Thymus (tissue), 11 donors: ENCODE measurements around the gene POC1A. TPM values are rescaled to one million over a fixed set of nuclear protein-coding genes. Genes with fewer than 3 reads are reported as not detected.

Source experiments
- DNase-seq, 9 donors: peaks; one replicate each; pipeline ENCODE4 v3.0.0-alpha.2; 2013; ENCODE audit warnings: low spot score in 9 of 9, low read depth in 6 of 9, missing footprints in 1 of 9
- H3K27ac ChIP-seq, 2 donors: one replicate each; pipeline ENCODE4 v1.5.1; 2013; ENCODE audit warnings: control low read depth in 1 of 2, low read depth in 1 of 2, low read length in 1 of 2, mild to moderate bottlenecking in 1 of 2, moderate library complexity in 1 of 2
- H3K27me3 ChIP-seq, 2 donors: one replicate each; pipeline ENCODE4 v1.5.1; 2013; ENCODE audit warnings: low read length in 1 of 2; ENCODE audit not compliant: control insufficient read depth in 2 of 2, insufficient read depth in 1 of 2
- H3K36me3 ChIP-seq, 2 donors: one replicate each; pipeline ENCODE4 v1.5.1; 2013; ENCODE audit warnings: low read length in 1 of 2, mild to moderate bottlenecking in 1 of 2, moderate library complexity in 1 of 2; ENCODE audit not compliant: control insufficient read depth in 2 of 2, insufficient read depth in 2 of 2
- H3K4me1 ChIP-seq, 2 donors: one replicate each; pipeline ENCODE4 v1.5.1; 2013; ENCODE audit warnings: low read length in 2 of 2; ENCODE audit not compliant: control insufficient read depth in 2 of 2, insufficient read depth in 2 of 2
- H3K4me3 ChIP-seq, 2 donors: one replicate each; pipeline ENCODE4 v1.5.1; 2013; ENCODE audit warnings: low read length in 2 of 2, control low read depth in 1 of 2, mild to moderate bottlenecking in 1 of 2
- H3K9me3 ChIP-seq, 2 donors: one replicate each; pipeline ENCODE4 v1.5.1; 2013; ENCODE audit warnings: low read length in 1 of 2, mild to moderate bottlenecking in 1 of 2; ENCODE audit not compliant: control insufficient read depth in 2 of 2, insufficient read depth in 1 of 2
- WGBS: extraction: QIAGEN DNeasy Blood & Tissue Kit; methylation state at CpG from one replicate; pipeline ENCODE4 v1.1.7; 2013; 5-methylcytosine and 5-hydroxymethylcytosine counted together
- polyA plus RNA-seq: library from polyadenylated mRNA; stranded (reverse); fragments of 200-250 nt; gene quantifications from one replicate; pipeline ENCODE4 v1.2.3, GENCODE V29; 2013
- total RNA-seq: library from RNA; stranded (reverse); fragments of 120-200 nt; gene quantifications from one replicate; pipeline ENCODE4 v1.2.4, GENCODE V29; 2013
- donor health status: healthy.

The POC1A gene
- total and polyA plus RNA-seq, 2 donors, result 2.6 to 12.3 TPM

DNA sequence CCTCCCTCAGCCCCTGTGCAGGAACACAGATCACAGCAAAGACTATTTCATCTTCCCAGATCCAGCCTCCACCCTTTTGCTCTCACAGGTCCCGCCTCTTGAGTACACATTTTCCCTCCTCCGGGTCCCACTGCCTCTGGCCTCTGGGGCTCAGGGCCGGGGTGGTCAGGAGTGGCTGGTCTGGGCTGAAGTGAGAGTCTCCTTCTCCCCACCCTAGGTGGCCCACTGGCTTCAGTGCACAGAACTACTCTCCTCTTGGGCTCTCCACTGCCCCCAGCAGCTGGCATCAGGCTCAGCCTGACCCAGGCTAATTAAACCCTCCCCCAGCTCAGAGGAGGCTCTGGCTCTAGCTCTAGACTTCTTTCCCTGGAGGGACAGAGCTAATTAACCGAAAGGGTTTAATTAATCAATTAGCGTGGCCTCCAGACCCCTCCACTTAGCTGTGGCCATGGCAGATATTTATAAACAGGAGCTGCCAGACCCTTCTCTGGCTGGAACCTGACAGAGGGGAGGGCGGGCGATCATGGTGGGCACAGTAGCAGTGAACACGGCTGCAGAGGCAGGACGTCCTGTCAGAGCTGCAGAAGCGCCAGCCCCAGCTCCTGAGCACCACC, 113.0 kb downstream of the POC1A start:
- WGBS, result 91% methylated on average over 10 of the region's 10 CpGs
- H3K27ac ChIP-seq, result no peak overlapping the region
- H3K4me3 ChIP-seq, result no peak overlapping the region
- H3K27me3 ChIP-seq, result peaks cover 0 to 2% of the 10 kb centered on the region in 2 donors
- DNase-seq, result no peak
- no peaks in the 10 kb centered on the region for H3K36me3 ChIP-seq
- no peaks in the 10 kb centered on the region for H3K9me3 ChIP-seq
- H3K4me1 ChIP-seq, result no peaks in the 10 kb centered on the region

DNA sequence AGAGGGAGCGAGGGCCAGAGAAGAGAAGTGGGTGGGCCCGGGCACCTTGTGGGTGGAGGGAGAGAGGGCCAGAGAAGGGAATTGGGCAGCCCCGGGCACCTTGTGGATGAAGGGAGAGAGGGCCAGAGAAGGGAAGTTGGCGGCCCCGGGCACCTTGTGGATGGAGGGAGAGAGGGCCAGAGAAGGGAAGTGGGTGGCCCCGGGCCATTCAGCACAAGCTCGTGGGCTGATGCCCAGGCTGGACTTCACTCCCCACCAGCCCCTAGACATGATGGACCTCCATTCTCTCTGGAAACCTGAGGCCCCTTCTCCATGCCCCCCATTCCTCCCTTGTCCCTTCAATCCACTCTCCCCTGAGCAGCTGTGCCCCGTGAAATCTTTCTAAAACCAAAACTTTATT, 113.6 kb downstream of the POC1A start:
- no peak for DNase-seq
- H3K4me1 ChIP-seq, result no peaks in the 10 kb centered on the region
- H3K4me3 ChIP-seq, result no peak overlapping the region
- no peaks in the 10 kb centered on the region for H3K9me3 ChIP-seq
- 91% methylated on average over 8 of the region's 8 CpGs for WGBS
- no peak overlapping the region for H3K27ac ChIP-seq
- H3K36me3 ChIP-seq, result no peaks in the 10 kb centered on the region
- peaks cover 0 to 2% of the 10 kb centered on the region in 2 donors for H3K27me3 ChIP-seq

DNA sequence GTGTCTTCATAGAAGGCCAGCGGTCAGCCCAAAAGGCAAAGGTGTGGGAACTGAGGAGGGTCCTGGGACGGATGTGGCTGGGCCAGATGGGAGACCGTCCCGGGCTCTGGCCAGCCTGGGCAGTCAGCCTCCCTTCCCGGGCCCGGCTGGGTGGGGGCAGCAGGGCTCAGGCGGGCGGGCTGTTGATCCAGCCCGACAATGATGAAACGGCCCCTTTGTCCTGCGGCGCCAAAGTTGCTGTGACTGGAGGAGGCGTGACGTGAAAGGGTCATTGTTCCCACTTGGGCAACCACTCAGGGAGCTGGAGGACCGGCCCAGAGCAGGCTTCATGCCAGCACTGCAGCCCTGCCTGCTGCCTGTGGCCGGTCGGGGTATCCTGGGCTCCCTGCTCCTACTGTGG, 114.4 kb downstream of the POC1A start:
- Histone ChIP-seq H3K27me3 (peaks cover 0 to 2% of the 10 kb centered on the region in 2 donors), H3K36me3 (no peaks in the 10 kb centered on the region), H3K27ac (no peak overlapping the region), H3K4me3 (no peak overlapping the region), H3K4me1 (no peaks in the 10 kb centered on the region), H3K9me3 (no peaks in the 10 kb centered on the region)
- no peak for DNase-seq
- 93% methylated on average over 17 of the region's 17 CpGs for WGBS

DNA sequence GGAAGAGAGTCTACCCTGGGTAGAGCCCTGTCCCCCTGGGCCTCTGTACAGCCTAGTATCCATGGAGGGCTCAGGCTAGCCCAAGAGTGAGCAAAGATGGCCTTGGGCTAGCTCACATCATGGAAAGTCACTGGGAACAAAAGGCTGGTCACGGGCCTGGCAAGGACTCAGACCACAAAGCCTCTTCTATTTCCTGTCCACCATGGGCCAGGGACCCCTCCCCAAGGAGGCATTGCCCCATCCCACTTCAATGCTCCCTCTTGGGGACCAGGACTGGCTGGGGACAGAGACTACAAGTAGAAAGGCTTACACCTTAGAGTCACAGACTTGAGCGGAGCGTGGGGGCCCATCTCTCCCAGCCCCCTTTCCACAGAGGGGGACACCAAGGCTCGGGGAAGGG, 114.8 kb downstream of the POC1A start:
- Histone ChIP-seq H3K4me1 (no peaks in the 10 kb centered on the region), H3K27me3 (peaks cover 0 to 2% of the 10 kb centered on the region in 2 donors), H3K27ac (no peak overlapping the region), H3K36me3 (no peaks in the 10 kb centered on the region), H3K9me3 (no peaks in the 10 kb centered on the region), H3K4me3 (no peak overlapping the region)
- WGBS, result 96% methylated on average over 4 of the region's 4 CpGs
- DNase-seq, result no peak

DNA sequence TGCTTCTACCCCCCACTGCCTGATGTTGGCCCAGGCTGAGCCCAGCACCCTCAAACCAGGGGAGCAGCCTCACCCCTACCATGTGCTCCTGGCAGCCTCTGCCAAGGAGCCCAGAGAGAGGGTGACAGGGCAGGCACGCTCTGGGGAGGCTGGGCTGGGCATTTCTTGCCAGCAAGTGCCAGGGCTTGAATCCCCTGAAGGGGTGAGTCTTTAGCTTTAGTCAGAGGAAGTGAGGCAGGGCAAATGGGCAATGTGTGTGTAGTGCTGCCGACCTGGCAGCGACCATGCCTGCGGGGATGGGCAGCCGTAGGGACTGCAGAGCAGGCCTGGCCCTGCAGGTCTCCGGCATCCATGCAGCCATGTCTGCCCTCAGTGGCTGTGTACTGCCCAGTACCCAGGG, 116.0 kb downstream of the POC1A start:
- Histone ChIP-seq H3K4me3 (no peak overlapping the region), H3K27ac (no peak overlapping the region), H3K36me3 (no peaks in the 10 kb centered on the region), H3K9me3 (no peaks in the 10 kb centered on the region), H3K27me3 (peaks cover 0 to 2% of the 10 kb centered on the region in 2 donors), H3K4me1 (no peaks in the 10 kb centered on the region)
- DNase-seq, result no peak
- WGBS, result 95% methylated on average over 6 of the region's 6 CpGs

DNA sequence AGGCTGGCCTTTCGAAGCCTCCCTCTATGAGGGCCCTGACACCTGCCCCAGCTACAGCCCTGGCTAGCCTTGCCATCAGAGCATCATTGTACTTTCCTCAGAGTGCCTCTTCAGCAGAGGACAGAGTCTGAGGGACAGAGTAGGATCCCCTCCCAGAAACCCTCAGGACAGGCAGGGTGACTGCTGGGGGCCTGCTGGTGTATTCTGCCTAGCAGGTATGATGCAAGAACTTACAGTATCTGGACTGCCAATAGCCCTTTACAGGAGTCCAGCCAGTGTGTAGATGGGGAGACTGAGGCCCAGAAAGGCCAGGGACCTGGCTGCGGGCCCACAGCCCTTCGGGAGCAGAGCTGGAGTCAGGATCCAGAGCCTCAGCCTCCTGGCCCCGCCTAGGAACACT, 116.9 kb downstream of the POC1A start:
- 94% methylated on average over 4 of the region's 4 CpGs for WGBS
- H3K4me1 ChIP-seq, result no peaks in the 10 kb centered on the region

DNA sequence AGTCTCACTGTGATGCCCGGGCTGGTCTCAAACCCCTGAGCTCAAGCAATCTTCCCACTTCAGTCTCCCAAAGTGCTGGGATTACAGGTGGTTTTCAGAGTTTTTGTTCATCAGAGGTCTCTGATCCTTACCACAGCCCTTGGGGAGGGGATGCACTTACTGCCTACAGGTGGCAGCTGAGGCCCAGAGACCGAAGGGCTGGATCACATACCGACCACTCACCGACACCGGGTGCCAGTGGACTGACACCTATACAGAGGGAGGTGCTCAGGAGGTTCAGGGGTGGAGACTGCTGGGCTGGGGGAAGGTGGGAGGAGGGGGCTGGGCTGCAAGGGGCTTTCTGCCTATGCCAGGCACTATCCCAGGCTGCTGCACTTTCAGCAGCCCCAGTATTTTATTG, 117.4 kb downstream of the POC1A start:
- 80% methylated on average over 5 of the region's 5 CpGs for WGBS
- no peak overlapping the region for H3K4me3 ChIP-seq
- H3K4me1 ChIP-seq, result no peaks in the 10 kb centered on the region

More for the DNA sequence above, 116.9 kb downstream of the POC1A start:
- H3K27me3 ChIP-seq, result peaks cover 0 to 2% of the 10 kb centered on the region in 2 donors
- no peak overlapping the region for H3K27ac ChIP-seq
- DNase-seq, result no peak
- no peaks in the 10 kb centered on the region for H3K36me3 ChIP-seq
- no peak overlapping the region for H3K4me3 ChIP-seq
- no peaks in the 10 kb centered on the region for H3K9me3 ChIP-seq

DNA sequence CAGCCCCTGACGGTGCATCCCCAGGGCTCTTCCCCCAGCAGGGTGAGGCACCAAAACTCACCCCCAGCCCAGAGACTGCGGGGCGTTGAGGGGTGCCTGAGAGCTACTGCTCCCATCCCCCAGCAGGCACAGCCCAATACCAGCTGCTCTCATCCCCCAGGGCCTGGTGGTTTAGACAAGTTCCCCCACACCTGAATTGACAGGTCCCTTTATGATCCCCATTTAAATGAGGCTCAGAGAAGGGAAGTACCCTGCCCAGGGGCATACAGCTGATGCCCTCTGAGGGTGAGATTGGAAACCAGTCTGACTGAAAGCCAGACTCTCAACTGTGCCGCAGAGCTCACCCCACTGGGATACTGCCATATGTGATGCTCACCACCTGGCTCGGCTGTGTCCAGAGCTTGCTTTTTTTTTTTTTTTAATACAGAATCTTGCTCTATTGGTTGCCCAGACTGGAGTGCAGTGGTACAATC, 118.0 kb downstream of the POC1A start:
- 93% methylated on average over 5 of the region's 5 CpGs for WGBS
- Histone ChIP-seq H3K27ac (no peak overlapping the region), H3K4me1 (no peaks in the 10 kb centered on the region), H3K36me3 (no peaks in the 10 kb centered on the region), H3K27me3 (peaks cover 0 to 2% of the 10 kb centered on the region in 2 donors), H3K4me3 (no peak overlapping the region), H3K9me3 (no peaks in the 10 kb centered on the region)
- DNase-seq, result no peak

More for the DNA sequence above, 117.4 kb downstream of the POC1A start:
- DNase-seq, result no peak
- Histone ChIP-seq H3K9me3 (no peaks in the 10 kb centered on the region), H3K27ac (no peak overlapping the region), H3K27me3 (peaks cover 0 to 2% of the 10 kb centered on the region in 2 donors), H3K36me3 (no peaks in the 10 kb centered on the region)

DNA sequence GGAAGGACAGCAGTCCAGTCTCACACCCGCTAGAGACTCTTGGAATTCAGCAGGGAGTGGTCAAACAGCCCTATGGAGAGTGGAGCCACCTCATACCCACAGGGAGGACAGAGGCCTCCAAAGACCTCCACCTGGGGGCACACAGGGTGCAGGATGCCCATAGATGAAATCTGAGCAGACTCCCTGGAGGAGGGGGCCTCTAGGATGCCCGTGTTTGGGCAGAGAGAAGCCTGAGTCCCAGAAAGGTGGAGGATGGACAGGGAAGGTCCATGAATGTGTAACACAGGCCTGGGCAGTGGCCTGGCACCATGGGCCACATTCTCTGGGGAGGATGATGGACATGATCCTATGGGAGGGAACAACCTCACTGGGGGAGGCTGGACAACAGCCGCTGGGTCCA, 119.6 kb downstream of the POC1A start:
- no peaks in the 10 kb centered on the region for H3K27me3 ChIP-seq
- no peak overlapping the region for H3K4me3 ChIP-seq
- no peak for DNase-seq
- H3K36me3 ChIP-seq, result no peaks in the 10 kb centered on the region
- H3K27ac ChIP-seq, result no peak overlapping the region
- 95% methylated on average over 3 of the region's 3 CpGs for WGBS
- H3K4me1 ChIP-seq, result no peaks in the 10 kb centered on the region
- no peaks in the 10 kb centered on the region for H3K9me3 ChIP-seq
